K562 (cell line): Measurements from ENCODE around the gene DRAXIN. TPM values are rescaled to one million over a fixed set of nuclear protein-coding genes. Genes with fewer than 3 reads are reported as not detected.

ENCODE experiments used
- ARID1B ChIP-seq: fragments of 450-650 bp; IDR thresholded peaks from 2 replicates; pipeline ENCODE4 v1.6.1; 2016; ENCODE audit warnings: antibody characterized with exemption, mild to moderate bottlenecking, inconsistent platforms
- CBX2 ChIP-seq: fragments of 200-600 bp; sonication (generic); IDR thresholded peaks from one replicate; pipeline ENCODE4 v1.6.1; 2012; ENCODE audit warnings: mild to moderate bottlenecking, low read length, inconsistent platforms; ENCODE audit not compliant: insufficient read depth, poor library complexity, severe bottlenecking
- CREB1 ChIP-seq, 2 experiments: sonication (generic) in 1 of 2; formaldehyde crosslinking in 1 of 2; IDR thresholded peaks; 2 replicates each; pipeline versions ENCODE4 v1.6.1 to v1.8.0; 2012 to 2022; ENCODE audit warnings: inconsistent platforms in 1 of 2, mild to moderate bottlenecking in 1 of 2, missing genetic modification reagents in 1 of 2, moderate library complexity in 1 of 2
- HDGF ChIP-seq: fragments of 450-650 bp; IDR thresholded peaks from 2 replicates; pipeline ENCODE4 v1.6.1; 2016
- MYC ChIP-seq, 2 experiments: fragments of 250-450 bp in 1 of 2; sonication (Bioruptor Pico) in 1 of 2; IDR thresholded peaks; 2 replicates each; pipeline versions ENCODE4 v1.5.1 to v1.6.1; 2012 to 2021; ENCODE audit warnings: low read depth in 2 of 2, borderline replicate concordance in 1 of 2, improper control_type of control experiment in 1 of 2, low read length in 1 of 2, mild to moderate bottlenecking in 1 of 2, moderate library complexity in 1 of 2
- NR2C2 ChIP-seq, 2 experiments: fragments of 200-800 bp in 1 of 2; sonication (Bioruptor generic) in 1 of 2; sonication (generic) in 1 of 2; formaldehyde crosslinking in 1 of 2; IDR thresholded peaks; 2 replicates each; pipeline versions ENCODE4 v1.6.1 to v1.8.0; 2016 to 2022; ENCODE audit warnings: mild to moderate bottlenecking in 1 of 2, missing compliant biosample characterization in 1 of 2, missing genetic modification characterization in 1 of 2, missing genetic modification reagents in 1 of 2
- PHB ChIP-seq: fragments of 250-450 bp; sonication (Bioruptor Pico); IDR thresholded peaks from 2 replicates; pipeline ENCODE4 v1.5.0; 2021
- SAFB ChIP-seq: fragments of 200-400 bp; formaldehyde crosslinking; IDR thresholded peaks from 2 replicates; pipeline ENCODE4 v1.6.1; 2017; ENCODE audit warnings: low read depth, low read length, borderline replicate concordance
- SETDB1 ChIP-seq: IDR thresholded peaks from one replicate; pipeline ENCODE4 v1.6.1; 2012; ENCODE audit warnings: low read length, control low read depth, inconsistent platforms
- STAT5A ChIP-seq: IDR thresholded peaks from 2 replicates; pipeline ENCODE4 v1.6.1; 2012; ENCODE audit warnings: low read length, inconsistent platforms, borderline replicate concordance
- ZNF431 ChIP-seq: sonication (generic); formaldehyde crosslinking; IDR thresholded peaks from 2 replicates; pipeline ENCODE4 v1.8.0; 2022; ENCODE audit warnings: mild to moderate bottlenecking, missing genetic modification reagents
- ZNF589 ChIP-seq: fragments of 200-800 bp; sonication (Bioruptor generic); IDR thresholded peaks from 2 replicates; pipeline ENCODE4 v1.6.1; 2016; ENCODE audit warnings: low read depth, missing genetic modification characterization, missing compliant biosample characterization
- ZNF717 ChIP-seq: fragments of 250-450 bp; sonication (Bioruptor Pico); IDR thresholded peaks from 2 replicates; pipeline ENCODE4 v1.5.0; 2021
- ZNF76 ChIP-seq: fragments of 250-450 bp; sonication (Bioruptor Pico); IDR thresholded peaks from 2 replicates; pipeline ENCODE4 v1.4.0; 2020; ENCODE audit warnings: mild to moderate bottlenecking, moderate library complexity, borderline replicate concordance
- ZNF830 ChIP-seq: fragments of 250-450 bp; sonication (Bioruptor Pico); IDR thresholded peaks from 2 replicates; pipeline ENCODE4 v1.5.0; 2021; ENCODE audit warnings: mild to moderate bottlenecking
- polyA plus RNA-seq, 8 experiments: library from polyadenylated mRNA; depleted of rRNA in 4 of 8; stranded (reverse) in 5 of 8; unstranded in 3 of 8; fragments of >200 nt; fragmentation: Nextera tagmentation in 2 of 8; fragmentation: Illumina TruSeq in 1 of 8; extraction: Ambion mirVana in 2 of 8; extraction: Trizol in 1 of 8; gene quantifications; 2 replicates each; pipeline versions ENCODE4 v1.2.1 to v1.2.3, GENCODE V29; 2011 to 2014; ENCODE audit warnings: inconsistent platforms in 1 of 8, missing spikeins in 1 of 8
- total RNA-seq, 7 experiments: library from RNA; depleted of rRNA in 6 of 7; stranded (reverse); fragments of >200 nt in 6 of 7; fragmentation: Illumina TruSeq in 2 of 7; extraction: Trizol in 2 of 7; gene quantifications; 2 replicates each; pipeline versions ENCODE4 v1.2.1 to v1.2.3, GENCODE V29; 2011 to 2021; ENCODE audit warnings: low replicate concordance in 1 of 7
- TF ChIP-seq, protein P1 (sequence below), 2 experiments: fragments of 450-650 bp; IDR thresholded peaks; 2 replicates each; pipeline ENCODE4 v1.6.1; 2016; ENCODE audit warnings: mild to moderate bottlenecking in 2 of 2, borderline replicate concordance in 1 of 2, low read depth in 1 of 2, moderate library complexity in 1 of 2
- TF ChIP-seq, protein P2 (sequence below): fragments of 450-650 bp; IDR thresholded peaks from 2 replicates; pipeline ENCODE4 v1.6.1; 2018; ENCODE audit warnings: mild to moderate bottlenecking, low read depth; ENCODE audit not compliant: partially characterized antibody

Gene DRAXIN
- total and polyA plus RNA-seq, 9 of the 15 experiments (the other 6 are each of a cell fraction or from before 2014, with no cell fraction given) = 0.01 to 0.04 (median 0.01) TPM; not detected in 6

DNA sequence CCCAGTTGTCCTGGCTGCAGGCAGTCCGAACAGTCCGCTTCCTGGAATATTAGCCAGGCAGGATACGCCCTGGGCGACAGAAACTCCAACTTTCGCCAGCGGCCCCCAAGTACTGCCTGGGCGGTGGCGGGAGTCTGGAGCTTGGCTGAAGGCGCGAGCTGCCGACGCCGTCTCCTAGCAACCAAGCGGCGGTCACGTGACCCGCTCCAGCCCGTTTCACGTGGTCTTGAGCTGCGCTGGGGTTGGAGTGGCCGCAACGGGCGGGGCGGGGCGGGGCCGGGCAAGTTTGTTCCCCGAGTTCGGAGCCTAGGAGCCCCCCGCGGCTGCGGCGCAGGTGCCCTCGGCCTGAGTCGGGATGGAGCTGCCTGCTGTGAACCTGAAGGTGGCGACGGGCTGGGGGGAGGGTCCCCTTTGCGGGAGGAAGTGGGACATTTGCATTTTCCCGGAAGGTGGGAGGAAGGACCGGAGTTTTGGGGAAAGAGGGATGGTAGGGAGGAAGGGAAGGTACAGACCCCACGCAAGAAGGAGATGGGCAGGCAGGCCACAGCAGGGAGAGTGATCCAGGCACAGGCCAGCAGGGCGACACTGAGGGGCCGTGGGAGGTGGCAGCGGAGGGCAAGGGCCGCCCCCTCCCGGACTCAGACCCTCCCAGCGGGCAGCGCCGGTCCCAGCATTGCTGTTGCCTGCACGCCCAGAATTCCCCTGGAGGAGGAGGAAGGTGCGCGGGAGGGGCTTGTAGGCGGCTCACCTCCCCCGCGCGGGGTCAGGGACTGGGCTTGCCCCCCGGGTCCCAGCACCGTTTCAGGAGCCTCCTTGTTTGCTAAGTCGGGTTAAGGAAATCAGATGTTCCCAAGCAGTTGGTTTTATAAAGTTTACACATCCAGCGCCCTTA, 44.6 kb downstream of the DRAXIN start, which contains the start of gene AGTRAP (continued):
- TF ChIP-seq ZNF830 (CRISPR knock-in tag) (no peak), MYC (IDR thresholded peaks at IDR 0.05; ENCODE audit: low read depth, low read length) (peak; percentile 70), MYC (CRISPR knock-in tag; IDR thresholded peaks at IDR 0.05; ENCODE audit: borderline replicate concordance, low read depth) (peak; percentile 50; the same call in 1 of the 2 replicates), STAT5A (no peak), PHB (CRISPR knock-in tag) (no peak), CREB1 (IDR thresholded peaks at IDR 0.05) (peak; percentile 39; the same call in 1 of the 2 replicates), CREB1 (CRISPR knock-in tag; IDR thresholded peaks at IDR 0.05) (peak; percentile 36; the same call in 1 of the 2 replicates), SETDB1 (no peak), HDGF (no peak), ARID1B (peak; percentile 58), ZNF589 (CRISPR knock-in tag) (no peak), ZNF431 (CRISPR knock-in tag) (no peak), CBX2 (no peak), ZNF76 (CRISPR knock-in tag) (no peak), SAFB (no peak), NR2C2 (CRISPR knock-in tag; IDR thresholded peaks at IDR 0.05) (no peak), NR2C2 (tag; IDR thresholded peaks at IDR 0.05) (peak; percentile 73), ZNF717 (CRISPR knock-in tag) (no peak)
- TF ChIP-seq, protein P1, sequence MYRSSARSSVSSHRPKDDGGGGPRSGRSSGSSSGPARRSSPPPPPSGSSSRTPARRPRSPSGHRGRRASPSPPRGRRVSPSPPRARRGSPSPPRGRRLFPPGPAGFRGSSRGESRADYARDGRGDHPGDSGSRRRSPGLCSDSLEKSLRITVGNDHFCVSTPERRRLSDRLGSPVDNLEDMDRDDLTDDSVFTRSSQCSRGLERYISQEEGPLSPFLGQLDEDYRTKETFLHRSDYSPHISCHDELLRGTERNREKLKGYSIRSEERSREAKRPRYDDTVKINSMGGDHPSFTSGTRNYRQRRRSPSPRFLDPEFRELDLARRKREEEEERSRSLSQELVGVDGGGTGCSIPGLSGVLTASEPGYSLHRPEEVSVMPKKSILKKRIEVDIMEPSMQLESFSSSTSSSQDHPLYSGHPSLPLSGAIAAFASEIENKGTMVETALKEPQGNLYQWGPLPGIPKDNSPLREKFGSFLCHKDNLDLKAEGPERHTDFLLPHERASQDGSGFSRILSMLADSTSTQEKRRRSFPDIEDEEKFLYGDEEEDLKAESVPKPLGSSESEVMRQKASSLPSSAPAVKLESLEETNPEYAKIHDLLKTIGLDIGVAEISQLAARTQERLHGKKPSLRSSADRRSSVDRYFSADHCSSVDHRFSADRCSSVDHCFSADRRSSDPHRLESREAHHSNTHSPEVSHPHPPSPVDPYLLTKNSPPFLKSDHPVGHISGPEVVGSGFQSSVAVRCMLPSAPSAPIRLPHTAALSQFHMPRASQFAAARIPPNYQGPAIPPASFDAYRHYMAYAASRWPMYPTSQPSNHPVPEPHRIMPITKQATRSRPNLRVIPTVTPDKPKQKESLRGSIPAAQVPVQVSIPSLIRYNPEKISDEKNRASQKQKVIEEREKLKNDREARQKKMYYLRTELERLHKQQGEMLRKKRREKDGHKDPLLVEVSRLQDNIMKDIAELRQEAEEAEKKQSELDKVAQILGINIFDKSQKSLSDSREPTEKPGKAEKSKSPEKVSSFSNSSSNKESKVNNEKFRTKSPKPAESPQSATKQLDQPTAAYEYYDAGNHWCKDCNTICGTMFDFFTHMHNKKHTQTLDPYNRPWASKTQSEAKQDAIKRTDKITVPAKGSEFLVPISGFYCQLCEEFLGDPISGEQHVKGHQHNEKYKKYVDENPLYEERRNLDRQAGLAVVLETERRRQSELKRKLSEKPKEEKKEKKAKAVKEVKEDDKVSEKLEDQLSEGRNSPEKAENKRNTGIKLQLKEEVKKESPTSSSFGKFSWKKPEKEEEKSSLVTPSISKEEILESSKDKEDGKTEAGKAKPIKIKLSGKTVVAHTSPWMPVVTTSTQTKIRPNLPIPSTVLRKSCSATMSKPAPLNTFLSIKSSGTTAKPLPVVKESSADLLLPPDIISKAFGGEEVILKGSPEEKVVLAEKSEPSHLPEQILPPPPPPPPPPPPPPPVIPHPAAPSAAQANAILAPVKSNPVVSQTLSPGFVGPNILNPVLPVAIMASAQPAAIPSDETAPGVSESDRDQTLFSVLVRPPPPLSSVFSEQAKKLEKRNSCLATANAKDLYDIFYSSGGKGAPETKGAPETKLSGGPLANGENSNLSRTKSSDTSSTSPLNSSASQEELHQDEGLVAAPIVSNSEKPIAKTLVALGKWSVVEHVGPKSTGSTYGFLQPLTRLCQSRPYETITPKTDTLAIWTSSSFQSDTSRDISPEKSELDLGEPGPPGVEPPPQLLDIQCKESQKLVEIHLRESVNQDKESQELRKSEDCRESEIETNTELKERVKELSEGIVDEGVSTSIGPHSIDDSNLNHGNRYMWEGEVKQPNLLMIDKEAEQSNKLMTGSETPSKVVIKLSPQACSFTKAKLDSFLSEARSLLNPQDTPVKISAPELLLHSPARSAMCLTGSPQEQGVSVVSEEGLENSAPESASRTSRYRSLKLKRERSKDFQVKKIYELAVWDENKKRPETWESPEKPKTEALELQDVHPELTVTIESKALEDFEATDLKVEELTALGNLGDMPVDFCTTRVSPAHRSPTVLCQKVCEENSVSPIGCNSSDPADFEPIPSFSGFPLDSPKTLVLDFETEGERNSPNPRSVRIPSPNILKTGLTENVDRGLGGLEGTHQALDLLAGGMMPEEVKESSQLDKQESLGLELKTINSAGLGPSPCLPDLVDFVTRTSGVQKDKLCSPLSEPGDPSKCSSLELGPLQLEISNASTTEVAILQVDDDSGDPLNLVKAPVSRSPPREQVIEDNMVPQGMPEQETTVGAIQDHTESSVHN (IDR thresholded peaks at IDR 0.05; ENCODE audit: borderline replicate concordance in 1 of 2, low read depth in 1 of 2) = no peak
- TF ChIP-seq, protein P2, sequence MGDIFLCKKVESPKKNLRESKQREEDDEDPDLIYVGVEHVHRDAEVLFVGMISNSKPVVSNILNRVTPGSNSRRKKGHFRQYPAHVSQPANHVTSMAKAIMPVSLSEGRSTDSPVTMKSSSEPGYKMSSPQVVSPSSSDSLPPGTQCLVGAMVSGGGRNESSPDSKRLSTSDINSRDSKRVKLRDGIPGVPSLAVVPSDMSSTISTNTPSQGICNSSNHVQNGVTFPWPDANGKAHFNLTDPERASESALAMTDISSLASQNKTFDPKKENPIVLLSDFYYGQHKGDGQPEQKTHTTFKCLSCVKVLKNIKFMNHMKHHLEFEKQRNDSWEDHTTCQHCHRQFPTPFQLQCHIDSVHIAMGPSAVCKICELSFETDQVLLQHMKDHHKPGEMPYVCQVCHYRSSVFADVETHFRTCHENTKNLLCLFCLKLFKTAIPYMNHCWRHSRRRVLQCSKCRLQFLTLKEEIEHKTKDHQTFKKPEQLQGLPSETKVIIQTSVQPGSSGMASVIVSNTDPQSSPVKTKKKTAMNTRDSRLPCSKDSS = no peak
